ENCODE results near the gene ALK.

ALK gene

GRCh38 chr2:29962922-29963321 lies 41.5 kb upstream of the ALK start:
- no peaks in the 10 kb centered on the region for H4K20me1 ChIP-seq (ENCODE audit: insufficient read depth, low read length)
- no peak overlapping the region for H2AFZ ChIP-seq (ENCODE audit: low read depth, low read length)
- ATAC-seq (ENCODE audit: insufficient read depth, low read depth) (no peak), DNase-seq (no peak)
- H3K27ac ChIP-seq (ENCODE audit: low read length) = no peak overlapping the region
- no peaks in the 10 kb centered on the region for H3K79me2 ChIP-seq (ENCODE audit: insufficient read depth, low read length)
- H3K27me3 ChIP-seq (ENCODE audit: insufficient read depth, low read length, poor library complexity) = peaks cover 32% of the 10 kb centered on the region
- no peaks in the 10 kb centered on the region for H3K9me3 ChIP-seq (ENCODE audit: insufficient read depth, low read length, severe bottlenecking)
- H3K4me1 ChIP-seq (ENCODE audit: insufficient read depth, low read length) = no peaks in the 10 kb centered on the region
- no peaks in the 10 kb centered on the region for H3K36me3 ChIP-seq (ENCODE audit: insufficient read depth, low read length)
- no peak overlapping the region for H3K4me3 ChIP-seq (ENCODE audit: low read depth in 1 of 2, low read length in 2 of 2)
- TF ChIP-seq EZH2 (IDR thresholded peaks at IDR 0.05; ENCODE audit: borderline replicate concordance, low read depth, low read length, severe bottlenecking) (no peak), CTCF (IDR thresholded peaks at IDR 0.05; ENCODE audit: borderline replicate concordance, extremely low read depth, low read length, poor library complexity, severe bottlenecking) (no peak)
- no peak overlapping the region for H3K9ac ChIP-seq (ENCODE audit: low read depth, low read length)
- H3K4me2 ChIP-seq (ENCODE audit: insufficient read depth, low read length) = no peak overlapping the region

- Histone ChIP-seq H3K4me2 (ENCODE audit: insufficient read depth, low read length) (no peak overlapping the region), H3K36me3 (ENCODE audit: insufficient read depth, low read length) (no peaks in the 10 kb centered on the region), H4K20me1 (ENCODE audit: insufficient read depth, low read length) (no peaks in the 10 kb centered on the region), H2AFZ (ENCODE audit: low read depth, low read length) (no peak overlapping the region), H3K4me1 (ENCODE audit: insufficient read depth, low read length) (no peaks in the 10 kb centered on the region), H3K9ac (ENCODE audit: low read depth, low read length) (no peak overlapping the region), H3K9me3 (ENCODE audit: insufficient read depth, low read length, severe bottlenecking) (no peaks in the 10 kb centered on the region), H3K27ac (ENCODE audit: low read length) (no peak overlapping the region), H3K27me3 (ENCODE audit: insufficient read depth, low read length, poor library complexity) (peaks cover 14% of the 10 kb centered on the region), H3K4me3 (ENCODE audit: low read depth in 1 of 2, low read length in 2 of 2) (no peak overlapping the region), H3K79me2 (ENCODE audit: insufficient read depth, low read length) (no peaks in the 10 kb centered on the region)
- ATAC-seq (ENCODE audit: insufficient read depth, low read depth) (no peak), DNase-seq (no peak)
- no peak for TF ChIP-seq EZH2 (IDR thresholded peaks at IDR 0.05; ENCODE audit: borderline replicate concordance, low read depth, low read length, severe bottlenecking)
- no peak for TF ChIP-seq CTCF (IDR thresholded peaks at IDR 0.05; ENCODE audit: borderline replicate concordance, extremely low read depth, low read length, poor library complexity, severe bottlenecking)
Observed at GRCh38 chr2:29954316-29954715, 32.9 kb upstream of the ALK start.

- no peak overlapping the region for H3K27ac ChIP-seq (ENCODE audit: low read length)
- H3K79me2 ChIP-seq (ENCODE audit: insufficient read depth, low read length) = no peaks in the 10 kb centered on the region
- peaks cover 14% of the 10 kb centered on the region for H3K27me3 ChIP-seq (ENCODE audit: insufficient read depth, low read length, poor library complexity)
- H3K4me3 ChIP-seq (ENCODE audit: low read depth in 1 of 2, low read length in 2 of 2) = no peak overlapping the region
- H3K9me3 ChIP-seq (ENCODE audit: insufficient read depth, low read length, severe bottlenecking) = no peaks in the 10 kb centered on the region
- no peaks in the 10 kb centered on the region for H3K36me3 ChIP-seq (ENCODE audit: insufficient read depth, low read length)
- no peak for ATAC-seq (ENCODE audit: insufficient read depth, low read depth)
- no peak for DNase-seq
- H2AFZ ChIP-seq (ENCODE audit: low read depth, low read length) = no peak overlapping the region
- no peak overlapping the region for H3K9ac ChIP-seq (ENCODE audit: low read depth, low read length)
- no peaks in the 10 kb centered on the region for H3K4me1 ChIP-seq (ENCODE audit: insufficient read depth, low read length)
- H3K4me2 ChIP-seq (ENCODE audit: insufficient read depth, low read length) = no peak overlapping the region
- TF ChIP-seq EZH2 (IDR thresholded peaks at IDR 0.05; ENCODE audit: borderline replicate concordance, low read depth, low read length, severe bottlenecking) = no peak
- no peak for TF ChIP-seq CTCF (IDR thresholded peaks at IDR 0.05; ENCODE audit: borderline replicate concordance, extremely low read depth, low read length, poor library complexity, severe bottlenecking)
- no peaks in the 10 kb centered on the region for H4K20me1 ChIP-seq (ENCODE audit: insufficient read depth, low read length)
Observed at GRCh38 chr2:29952973-29953372, 31.6 kb upstream of the ALK start.

GRCh38 chr2:29951576-29951975 lies 30.2 kb upstream of the ALK start:
- no peak for TF ChIP-seq CTCF (IDR thresholded peaks at IDR 0.05; ENCODE audit: borderline replicate concordance, extremely low read depth, low read length, poor library complexity, severe bottlenecking)
- TF ChIP-seq EZH2 (IDR thresholded peaks at IDR 0.05; ENCODE audit: borderline replicate concordance, low read depth, low read length, severe bottlenecking) = no peak
- no peak overlapping the region for H2AFZ ChIP-seq (ENCODE audit: low read depth, low read length)
- DNase-seq (no peak), ATAC-seq (ENCODE audit: insufficient read depth, low read depth) (no peak)
- no peaks in the 10 kb centered on the region for H3K79me2 ChIP-seq (ENCODE audit: insufficient read depth, low read length)
- H3K27ac ChIP-seq (ENCODE audit: low read length) = no peak overlapping the region
- peaks cover 10% of the 10 kb centered on the region for H3K27me3 ChIP-seq (ENCODE audit: insufficient read depth, low read length, poor library complexity)
- no peak overlapping the region for H3K4me2 ChIP-seq (ENCODE audit: insufficient read depth, low read length)
- H3K9ac ChIP-seq (ENCODE audit: low read depth, low read length) = no peak overlapping the region
- no peaks in the 10 kb centered on the region for H3K36me3 ChIP-seq (ENCODE audit: insufficient read depth, low read length)
- H4K20me1 ChIP-seq (ENCODE audit: insufficient read depth, low read length) = no peaks in the 10 kb centered on the region
- H3K4me1 ChIP-seq (ENCODE audit: insufficient read depth, low read length) = no peaks in the 10 kb centered on the region
- no peaks in the 10 kb centered on the region for H3K9me3 ChIP-seq (ENCODE audit: insufficient read depth, low read length, severe bottlenecking)
- no peak overlapping the region for H3K4me3 ChIP-seq (ENCODE audit: low read depth in 1 of 2, low read length in 2 of 2)

Measured in DND-41 (cell line).